K562 (cell line): ENCODE results near the gene CERS4. TPM values are rescaled to one million over a fixed set of nuclear protein-coding genes. Genes with fewer than 3 reads are reported as not detected.

ENCODE experiments used
- ATAC-seq: fragments of 200-7000 bp; cut with Tn5 transposase; 3 replicates; pipeline ENCODE4 v1.9.1; 2020; ENCODE audit warnings: moderate library complexity
- BruUV-seq: library from RNA; stranded (reverse); fragments of 400-500 nt; replicated peaks from 2 replicates; lab custom pipeline; 2021; lab: Mats Ljungman, UMichigan
- CTCF ChIA-PET: fragments of 300-600 bp; formaldehyde crosslinking; extraction: SDS; loops from one replicate; lab custom pipeline; 2021; ENCODE audit warnings: low intra/inter-chr PET ratio; lab: Yijun Ruan, JAX
- POLR2A ChIA-PET: fragments of 300-600, 350-650 bp; sonication (Branson Sonifier 250); formaldehyde crosslinking; extraction: SDS; loops from one replicate; lab custom pipeline; 2021; ENCODE audit warnings: antibody characterized with exemption, inconsistent platforms; lab: Yijun Ruan, JAX
- DNase-seq, 4 experiments: peaks; one replicate each; pipeline versions ENCODE4 v3.0.0 to v3.0.0-alpha.2; 2011 to 2018; ENCODE audit warnings: low spot score in 3 of 4, mixed read lengths in 3 of 4; ENCODE audit errors: extremely low read depth in 1 of 4
- FAIRE-seq: peaks from 2 replicates; lab custom pipeline; 2011; peaks lifted over from hg19 to GRCh38; lab: Jason Lieb, UNC
- H2AFZ ChIP-seq: 2 replicates; pipeline ENCODE4 v1.6.0; 2011; ENCODE audit warnings: low read depth, low read length, control low read depth, inconsistent platforms
- H3K27ac ChIP-seq: fragments of 200-600 bp; 3 replicates; pipeline ENCODE4 v1.8.0; 2011; ENCODE audit warnings: low read depth, mild to moderate bottlenecking, control low read depth, inconsistent platforms, low read length, moderate library complexity, mixed read lengths; ENCODE audit errors: extremely low read depth
- H3K27me3 ChIP-seq, 2 experiments: fragments of 300-600 bp in 1 of 2; 2 replicates in 1 of 2; 3 replicates in 1 of 2; pipeline versions ENCODE4 v1.6.0 to v1.8.0; 2011; ENCODE audit warnings: inconsistent platforms in 2 of 2, low read length in 2 of 2, mild to moderate bottlenecking in 1 of 2, mixed read lengths in 1 of 2, moderate library complexity in 1 of 2; ENCODE audit not compliant: control insufficient read depth in 2 of 2, insufficient read depth in 2 of 2
- H3K36me3 ChIP-seq: fragments of 300-600 bp; 3 replicates; pipeline ENCODE4 v1.8.0; 2011; ENCODE audit warnings: mild to moderate bottlenecking, low read length, inconsistent platforms; ENCODE audit not compliant: control insufficient read depth, insufficient read depth
- H3K4me1 ChIP-seq, 2 experiments: fragments of 200-600 bp in 1 of 2; replicated peaks in 1 of 2; 2 replicates in 1 of 2; 3 replicates in 1 of 2; pipeline versions ENCODE4 v1.5.1 to v1.8.0; 2011; ENCODE audit warnings: inconsistent platforms in 2 of 2, low read length in 2 of 2, mild to moderate bottlenecking in 1 of 2, mixed read lengths in 1 of 2, moderate library complexity in 1 of 2; ENCODE audit not compliant: control insufficient read depth in 2 of 2, insufficient read depth in 2 of 2
- H3K4me2 ChIP-seq: 2 replicates; pipeline ENCODE4 v1.6.1; 2011; ENCODE audit warnings: low read length, control low read depth, inconsistent platforms, mixed read lengths; ENCODE audit not compliant: insufficient read depth
- H3K4me3 ChIP-seq: fragments of 200-600 bp; sonication (generic), shearing (Covaris generic); 2 replicates; pipeline ENCODE4 v1.5.1; 2016; ENCODE audit warnings: control low read depth, inconsistent platforms
- H3K79me2 ChIP-seq: fragments of 200-600 bp; 3 replicates; pipeline ENCODE4 v1.8.0; 2011; ENCODE audit warnings: low read length, inconsistent platforms; ENCODE audit not compliant: control insufficient read depth, insufficient read depth
- H3K9ac ChIP-seq, 2 experiments: 2 replicates each; pipeline versions ENCODE4 v1.6.0 to v1.6.1; 2011; ENCODE audit warnings: low read depth in 2 of 2, low read length in 2 of 2, control low read depth in 1 of 2, inconsistent platforms in 1 of 2, mild to moderate bottlenecking in 1 of 2, mixed read lengths in 1 of 2; ENCODE audit not compliant: insufficient read depth in 1 of 2
- H3K9me1 ChIP-seq: one replicate; pipeline ENCODE4 v1.6.0; 2011; ENCODE audit warnings: inconsistent platforms, mild to moderate bottlenecking, low read length, moderate library complexity; ENCODE audit not compliant: control insufficient read depth, insufficient read depth
- H3K9me3 ChIP-seq: replicated peaks from 2 replicates; pipeline ENCODE4 v1.5.1; 2011; ENCODE audit warnings: low read depth, low read length, inconsistent platforms; ENCODE audit not compliant: control insufficient read depth, insufficient read depth
- H4K20me1 ChIP-seq: replicated peaks from 2 replicates; pipeline ENCODE4 v1.6.1; 2011; ENCODE audit warnings: low read length, inconsistent platforms, mixed read lengths; ENCODE audit not compliant: control insufficient read depth, insufficient read depth
- BCOR ChIP-seq: fragments of 450-650 bp; IDR thresholded peaks from 2 replicates; pipeline ENCODE4 v1.6.1; 2016
- ELK1 ChIP-seq: sonication (generic); formaldehyde crosslinking; IDR thresholded peaks from 2 replicates; pipeline ENCODE4 v1.8.1; 2022; ENCODE audit warnings: missing genetic modification reagents
- KDM1A ChIP-seq, 2 experiments: fragments of 450-650 bp; IDR thresholded peaks; 2 replicates each; pipeline ENCODE4 v1.6.1; 2016; ENCODE audit warnings: mild to moderate bottlenecking in 2 of 2
- MGA ChIP-seq: fragments of 450-650 bp; IDR thresholded peaks from 2 replicates; pipeline ENCODE4 v1.6.1; 2016; ENCODE audit warnings: mild to moderate bottlenecking, moderate library complexity
- PYGO2 ChIP-seq: fragments of 450-650 bp; IDR thresholded peaks from 2 replicates; pipeline ENCODE4 v1.6.1; 2016; ENCODE audit warnings: mild to moderate bottlenecking, missing genetic modification characterization, moderate library complexity, missing compliant biosample characterization
- RBM25 ChIP-seq: fragments of 200-400 bp; formaldehyde crosslinking; IDR thresholded peaks from 2 replicates; pipeline ENCODE4 v1.6.1; 2018; ENCODE audit warnings: low read length, low read depth, moderate library complexity; ENCODE audit not compliant: severe bottlenecking
- SMARCA5 ChIP-seq: fragments of 450-650 bp; IDR thresholded peaks from 2 replicates; pipeline ENCODE4 v1.6.1; 2016
- ZKSCAN8 ChIP-seq: fragments of 200-800 bp; sonication (Bioruptor generic); IDR thresholded peaks from 2 replicates; pipeline ENCODE4 v1.6.1; 2016; ENCODE audit warnings: missing genetic modification characterization, missing compliant biosample characterization
- ZNF76 ChIP-seq: fragments of 250-450 bp; sonication (Bioruptor Pico); IDR thresholded peaks from 2 replicates; pipeline ENCODE4 v1.4.0; 2020; ENCODE audit warnings: mild to moderate bottlenecking, moderate library complexity, borderline replicate concordance
- WGBS: fragments of 100-300 bp; shearing (Covaris generic); methylation state at CpG from one replicate; pipeline ENCODE4 v1.1.6; 2016; ENCODE audit warnings: low coverage, mixed read lengths; ENCODE audit not compliant: insufficient coverage; ENCODE audit errors: missing lambda C conversion rate; 5-methylcytosine and 5-hydroxymethylcytosine counted together
- in situ Hi-C: fragments of 300-500 bp; cut with MboI; formaldehyde crosslinking; loops from 4 replicates; pipeline ENCODE4 v1.15.0; 2018; ENCODE audit warnings: inconsistent platforms, mixed read lengths
- intact Hi-C: fragments of 100-400 bp; cut with micrococcal nuclease; formaldehyde crosslinking; loops from 2 replicates; pipeline ENCODE4 v1.14.2; 2022
- polyA plus RNA-seq, 8 experiments: library from polyadenylated mRNA; depleted of rRNA in 4 of 8; stranded (reverse) in 5 of 8; unstranded in 3 of 8; fragments of >200 nt; fragmentation: Nextera tagmentation in 2 of 8; fragmentation: Illumina TruSeq in 1 of 8; extraction: Ambion mirVana in 2 of 8; extraction: Trizol in 1 of 8; gene quantifications; 2 replicates each; pipeline versions ENCODE4 v1.2.1 to v1.2.3, GENCODE V29; 2011 to 2014; ENCODE audit warnings: inconsistent platforms in 1 of 8, missing spikeins in 1 of 8
- total RNA-seq, 7 experiments: library from RNA; depleted of rRNA in 6 of 7; stranded (reverse); fragments of >200 nt in 6 of 7; fragmentation: Illumina TruSeq in 2 of 7; extraction: Trizol in 2 of 7; gene quantifications; 2 replicates each; pipeline versions ENCODE4 v1.2.1 to v1.2.3, GENCODE V29; 2011 to 2021; ENCODE audit warnings: low replicate concordance in 1 of 7

The CERS4 gene
- total and polyA plus RNA-seq, 9 of the 15 experiments (the other 6 are each of a cell fraction or from before 2014, with no cell fraction given): 0.14 to 4.4 (median 2.9) TPM; not detected in 1

DNA sequence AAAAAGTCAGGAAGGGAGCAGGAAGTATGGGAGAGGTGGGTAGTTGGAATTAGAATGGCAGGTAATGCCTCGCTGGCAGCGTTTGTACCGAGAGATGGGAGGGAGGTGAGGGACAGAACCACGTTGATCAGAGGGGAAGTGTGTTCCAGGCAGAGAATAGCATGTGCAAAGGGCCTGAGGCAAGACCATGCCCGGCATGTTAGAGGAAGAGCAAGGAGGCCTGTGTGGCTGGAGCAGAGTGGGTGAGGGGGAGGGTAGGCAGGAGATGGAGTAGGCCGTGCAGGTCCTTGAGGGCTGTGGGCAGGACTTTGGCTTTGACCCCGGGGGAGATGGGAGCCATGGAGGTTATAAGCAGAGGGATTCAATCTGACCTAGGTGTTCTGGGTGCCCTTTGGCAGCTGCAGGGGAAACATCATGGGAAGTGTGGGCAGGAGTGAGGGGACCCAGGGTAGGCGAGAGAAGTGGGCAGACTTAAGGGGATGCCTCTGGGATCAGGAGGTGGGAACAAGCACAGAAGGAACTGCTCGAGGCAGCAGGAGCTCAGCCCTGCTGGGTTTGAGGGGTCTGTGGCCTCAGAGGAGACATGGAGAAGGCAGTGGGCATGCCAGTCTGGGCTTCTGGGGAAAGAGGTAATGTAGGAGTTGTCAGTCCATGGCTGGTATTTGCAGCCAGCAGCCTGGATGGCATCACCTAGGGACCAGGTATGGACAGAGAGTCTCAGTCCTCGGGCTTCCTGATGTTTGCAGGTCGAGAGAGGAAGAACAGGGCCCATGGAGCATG is 50.2 kb downstream of the CERS4 start:
- in situ Hi-C loops: no loop called here
- Histone ChIP-seq H3K9me1 (peaks cover 4% of the 10 kb centered on the region), H3K9ac (no peak overlapping the region; a peak in 1 of 4 replicates), H3K27ac (no peak overlapping the region), H4K20me1 (no peaks in the 10 kb centered on the region), H3K9me3 (no peaks in the 10 kb centered on the region), H3K4me3 (no peak overlapping the region), H3K79me2 (no peaks in the 10 kb centered on the region), H3K27me3 (no peaks in the 10 kb centered on the region), H3K4me1 (peaks cover 11 to 46% of the 10 kb centered on the region in 2 experiments; a peak in 4 of 5 replicates), H2AFZ (no peak overlapping the region), H3K36me3 (no peaks in the 10 kb centered on the region), H3K4me2 (no peak overlapping the region)
- ChIA-PET POLR2A (interaction anchor here (0.6 to 0.7 kb wide), 3 partner anchors 43 to 196 kb away, joined by 3 to 5 read pairs (median 3); no protein-coding TSS in a partner anchor), CTCF (interaction anchor here (0.5 kb wide), 1 partner anchor 252 kb away, joined by 4 read pairs; no protein-coding TSS in a partner anchor)
- FAIRE-seq: no peak
- intact Hi-C loops: loop anchor here (10.0 kb wide), 1 partner anchor 245 kb away; no protein-coding TSS in a partner anchor
- no peak for ATAC-seq
- no peak for DNase-seq
- no TSS peak for BruUV-seq
- WGBS: 59% methylated on average over 11 of the region's 11 CpGs
- TF ChIP-seq SMARCA5: peak; percentile 84
- peak; percentile 76; the same call in 1 of the 2 replicates for TF ChIP-seq BCOR
- no peak for TF ChIP-seq ZNF76 (CRISPR knock-in tag)
- TF ChIP-seq MGA: no peak
- TF ChIP-seq RBM25: peak; percentile 40
- TF ChIP-seq ZKSCAN8 (CRISPR knock-in tag): no peak
- TF ChIP-seq ELK1: no peak
- no peak for TF ChIP-seq PYGO2 (tag)
- TF ChIP-seq KDM1A (IDR thresholded peaks at IDR 0.05): peak; percentile 43 to 55; a peak in 1 of 4 replicates
